ENCODE results near the gene MDM2.

MDM2 gene

DNA sequence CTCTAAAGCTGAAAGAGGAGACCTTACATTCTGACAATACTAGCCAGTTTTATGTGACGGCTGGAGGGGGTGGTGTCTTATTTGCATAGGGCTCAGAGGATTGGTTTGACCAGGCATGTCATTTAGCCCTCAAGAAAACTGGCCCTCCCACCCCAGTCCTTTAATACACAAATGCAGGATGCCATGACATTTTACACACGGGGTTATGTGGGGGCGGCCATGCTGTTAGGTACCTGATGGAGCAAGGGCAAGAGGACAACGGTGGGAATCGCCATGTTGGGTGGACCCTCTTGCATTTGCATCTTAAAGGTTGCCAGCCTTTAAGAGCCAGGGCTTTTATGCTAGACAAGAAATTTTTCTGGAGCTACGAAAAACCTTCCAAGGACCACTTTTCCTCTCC, 23.3 kb downstream of the MDM2 start:
- H3K4me1 ChIP-seq (ENCODE audit: insufficient read depth, low read length, severe bottlenecking), result no peaks in the 10 kb centered on the region
- H3F3A ChIP-seq (ENCODE audit: insufficient read depth, low read length), result peaks cover 23% of the 10 kb centered on the region
- H4K20me1 ChIP-seq (ENCODE audit: insufficient read depth, low read length), result 0 out of 2 replicates have a peak, but pooled peaks cover 3% of the 10 kb centered on the region
- H3K9ac ChIP-seq (ENCODE audit: low read length), result no peak overlapping the region
- TF ChIP-seq EZH2 (IDR thresholded peaks at IDR 0.05; ENCODE audit: borderline replicate concordance, low read length), result no peak
- no peak overlapping the region for H2AFZ ChIP-seq (ENCODE audit: low read length)
- no peaks in the 10 kb centered on the region for H3K27me3 ChIP-seq (ENCODE audit: insufficient read depth, low read length)
- H3K9me3 ChIP-seq (ENCODE audit: low read length), result no peaks in the 10 kb centered on the region
- peaks cover 94% of the 10 kb centered on the region for H3K36me3 ChIP-seq (ENCODE audit: insufficient read depth, low read length)
- H3K27ac ChIP-seq (ENCODE audit: low read depth, low read length, poor library complexity, severe bottlenecking), result no peak overlapping the region
- no peaks in the 10 kb centered on the region for H3K9me2 ChIP-seq (ENCODE audit: low read depth, low read length)
- H3K4me2 ChIP-seq (ENCODE audit: low read length), result no peak overlapping the region
- peaks cover 5% of the 10 kb centered on the region; the same call in 1 of the 2 replicates for H3K79me2 ChIP-seq (ENCODE audit: insufficient read depth, low read length)
- H3K4me3 ChIP-seq (ENCODE audit: low read depth, low read length, poor library complexity, severe bottlenecking), result no peak overlapping the region

DNA sequence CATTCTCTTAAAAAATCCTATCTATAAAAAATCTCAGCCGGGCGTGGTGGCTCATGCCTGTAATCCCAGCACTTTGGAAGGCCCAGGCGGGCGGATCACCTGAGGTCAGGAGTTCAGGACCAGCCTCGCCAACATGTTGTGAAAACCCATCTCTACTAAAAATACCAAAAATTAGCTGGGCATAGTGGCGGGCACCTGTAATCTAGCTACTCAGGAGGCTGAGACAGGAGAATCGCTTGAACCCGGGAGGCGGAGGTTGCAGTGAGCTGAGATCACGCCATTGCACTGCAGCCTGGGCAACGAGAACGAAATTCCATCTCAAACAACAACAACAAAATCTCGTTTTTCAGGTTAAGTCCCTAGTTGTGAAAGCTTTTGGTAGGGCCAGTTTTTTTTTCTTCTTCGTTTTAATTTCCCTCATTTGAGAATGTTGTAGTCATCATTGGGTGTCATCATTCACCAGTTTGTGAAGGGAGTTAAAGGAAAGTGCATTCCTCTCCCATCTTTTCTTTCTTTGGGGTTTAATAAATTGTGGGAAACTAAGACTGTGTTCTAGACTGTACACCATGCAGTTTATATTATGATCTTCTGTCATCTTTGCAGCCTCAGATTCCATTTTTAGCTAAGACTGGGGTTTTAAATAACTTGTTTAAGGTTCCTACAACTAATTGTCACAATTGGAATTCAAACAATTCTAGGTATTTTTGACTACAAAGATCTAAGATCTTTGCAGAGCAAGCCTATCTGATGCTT, 23.9 kb downstream of the MDM2 start:
- peaks cover 23% of the 10 kb centered on the region for H3F3A ChIP-seq (ENCODE audit: insufficient read depth, low read length)
- H3K4me2 ChIP-seq (ENCODE audit: low read length), result no peak overlapping the region
- peaks cover 5% of the 10 kb centered on the region; the same call in 1 of the 2 replicates for H3K79me2 ChIP-seq (ENCODE audit: insufficient read depth, low read length)
- TF ChIP-seq EZH2 (IDR thresholded peaks at IDR 0.05; ENCODE audit: borderline replicate concordance, low read length), result no peak
- TF ChIP-seq, protein P1, sequence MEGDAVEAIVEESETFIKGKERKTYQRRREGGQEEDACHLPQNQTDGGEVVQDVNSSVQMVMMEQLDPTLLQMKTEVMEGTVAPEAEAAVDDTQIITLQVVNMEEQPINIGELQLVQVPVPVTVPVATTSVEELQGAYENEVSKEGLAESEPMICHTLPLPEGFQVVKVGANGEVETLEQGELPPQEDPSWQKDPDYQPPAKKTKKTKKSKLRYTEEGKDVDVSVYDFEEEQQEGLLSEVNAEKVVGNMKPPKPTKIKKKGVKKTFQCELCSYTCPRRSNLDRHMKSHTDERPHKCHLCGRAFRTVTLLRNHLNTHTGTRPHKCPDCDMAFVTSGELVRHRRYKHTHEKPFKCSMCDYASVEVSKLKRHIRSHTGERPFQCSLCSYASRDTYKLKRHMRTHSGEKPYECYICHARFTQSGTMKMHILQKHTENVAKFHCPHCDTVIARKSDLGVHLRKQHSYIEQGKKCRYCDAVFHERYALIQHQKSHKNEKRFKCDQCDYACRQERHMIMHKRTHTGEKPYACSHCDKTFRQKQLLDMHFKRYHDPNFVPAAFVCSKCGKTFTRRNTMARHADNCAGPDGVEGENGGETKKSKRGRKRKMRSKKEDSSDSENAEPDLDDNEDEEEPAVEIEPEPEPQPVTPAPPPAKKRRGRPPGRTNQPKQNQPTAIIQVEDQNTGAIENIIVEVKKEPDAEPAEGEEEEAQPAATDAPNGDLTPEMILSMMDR (IDR thresholded peaks at IDR 0.05; ENCODE audit: low read length), result no peak
- no peaks in the 10 kb centered on the region for H3K27me3 ChIP-seq (ENCODE audit: insufficient read depth, low read length)
- no peak overlapping the region for H3K4me3 ChIP-seq (ENCODE audit: low read depth, low read length, poor library complexity, severe bottlenecking)
- 0 out of 2 replicates have a peak, but pooled peaks cover 3% of the 10 kb centered on the region for H4K20me1 ChIP-seq (ENCODE audit: insufficient read depth, low read length)
- H3K36me3 ChIP-seq (ENCODE audit: insufficient read depth, low read length), result peaks cover 94% of the 10 kb centered on the region
- no peak overlapping the region for H3K9ac ChIP-seq (ENCODE audit: low read length)
- H2AFZ ChIP-seq (ENCODE audit: low read length), result no peak overlapping the region
- no peaks in the 10 kb centered on the region for H3K4me1 ChIP-seq (ENCODE audit: insufficient read depth, low read length, severe bottlenecking)
- H3K9me2 ChIP-seq (ENCODE audit: low read depth, low read length), result no peaks in the 10 kb centered on the region
- H3K27ac ChIP-seq (ENCODE audit: low read depth, low read length, poor library complexity, severe bottlenecking), result no peak overlapping the region
- no peaks in the 10 kb centered on the region for H3K9me3 ChIP-seq (ENCODE audit: low read length)

DNA sequence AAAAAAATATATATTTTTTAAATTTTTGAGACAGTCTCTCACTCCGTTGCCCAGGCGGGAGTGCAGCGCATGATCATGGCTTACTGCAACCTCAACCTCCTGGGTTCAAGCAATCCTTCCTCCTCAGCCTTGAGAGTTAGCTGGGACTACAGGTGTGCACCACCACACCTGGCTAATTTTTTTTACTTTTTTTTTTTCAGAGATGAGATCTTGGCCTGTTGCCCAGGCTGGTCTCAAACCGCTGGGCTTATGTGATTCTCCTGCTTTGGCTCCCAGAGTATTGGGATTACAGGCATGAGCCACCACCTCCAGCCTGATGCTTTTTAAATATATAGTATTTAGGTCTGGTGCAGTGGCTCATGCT, 24.5 kb downstream of the MDM2 start:
- Histone ChIP-seq H3K9me2 (ENCODE audit: low read depth, low read length) (no peaks in the 10 kb centered on the region), H3F3A (ENCODE audit: insufficient read depth, low read length) (peaks cover 22% of the 10 kb centered on the region), H3K36me3 (ENCODE audit: insufficient read depth, low read length) (peaks cover 94% of the 10 kb centered on the region)

More for the DNA sequence above, 24.5 kb downstream of the MDM2 start:
- Histone ChIP-seq H3K27me3 (ENCODE audit: insufficient read depth, low read length) (no peaks in the 10 kb centered on the region), H3K27ac (ENCODE audit: low read depth, low read length, poor library complexity, severe bottlenecking) (no peak overlapping the region), H2AFZ (ENCODE audit: low read length) (no peak overlapping the region), H3K9me3 (ENCODE audit: low read length) (no peaks in the 10 kb centered on the region), H4K20me1 (ENCODE audit: insufficient read depth, low read length) (0 out of 2 replicates have a peak, but pooled peaks cover 3% of the 10 kb centered on the region), H3K4me3 (ENCODE audit: low read depth, low read length, poor library complexity, severe bottlenecking) (no peak overlapping the region), H3K9ac (ENCODE audit: low read length) (no peak overlapping the region), H3K79me2 (ENCODE audit: insufficient read depth, low read length) (peaks cover 5% of the 10 kb centered on the region; the same call in 1 of the 2 replicates), H3K4me1 (ENCODE audit: insufficient read depth, low read length, severe bottlenecking) (no peaks in the 10 kb centered on the region), H3K4me2 (ENCODE audit: low read length) (no peak overlapping the region)
- TF ChIP-seq, protein P1 (IDR thresholded peaks at IDR 0.05; ENCODE audit: low read length), result no peak
- TF ChIP-seq EZH2 (IDR thresholded peaks at IDR 0.05; ENCODE audit: borderline replicate concordance, low read length), result no peak

Data from OCI-LY1 (cell line).